Heart left ventricle (tissue), 16 donors: ENCODE results near the gene BRF1. TPM values are rescaled to one million over a fixed set of nuclear protein-coding genes. Genes with fewer than 3 reads are reported as not detected.

Source experiments
- ATAC-seq, 4 donors: fragments of 200-7000 bp; cut with Tn5 transposase; one replicate each; pipeline ENCODE4 v1.9.1; 2020 to 2022; ENCODE audit warnings: moderate library complexity in 4 of 4, mild to moderate bottlenecking in 3 of 4, moderate number of reproducible peaks in 1 of 4
- DNase-seq, 5 donors: peaks; one replicate each; pipeline ENCODE4 v3.0.0-alpha.2; 2020
- H3K27ac ChIP-seq, 12 donors: fragments of 200-600 bp; sonication (generic) in 4 of 12; one replicate each; pipeline versions ENCODE4 v1.5.0 to v1.8.0; 2016 to 2022; ENCODE audit warnings: mild to moderate bottlenecking in 2 of 12
- H3K27me3 ChIP-seq, 9 donors: fragments of 200-600 bp; sonication (generic) in 2 of 9; one replicate each; pipeline versions ENCODE4 v1.5.1 to v1.8.0; 2016 to 2022; ENCODE audit warnings: mild to moderate bottlenecking in 3 of 9
- H3K36me3 ChIP-seq, 9 donors: fragments of 200-600 bp; sonication (generic) in 2 of 9; one replicate each; pipeline versions ENCODE4 v1.5.0 to v1.8.0; 2018 to 2022; ENCODE audit warnings: mild to moderate bottlenecking in 2 of 9
- H3K4me1 ChIP-seq, 12 donors: fragments of 200-600 bp; sonication (generic) in 4 of 12; one replicate each; pipeline versions ENCODE4 v1.5.0 to v1.8.0; 2016 to 2022; ENCODE audit warnings: mild to moderate bottlenecking in 3 of 12
- H3K4me3 ChIP-seq, 12 donors: fragments of 200-600 bp; sonication (generic) in 4 of 12; one replicate each; pipeline versions ENCODE4 v1.5.0 to v1.8.0; 2017 to 2022; ENCODE audit warnings: mild to moderate bottlenecking in 9 of 12, moderate library complexity in 4 of 12
- H3K9me3 ChIP-seq, 12 donors: fragments of 200-600 bp; sonication (generic) in 4 of 12; one replicate each; pipeline versions ENCODE4 v1.5.0 to v1.8.0; 2016 to 2022; ENCODE audit warnings: mild to moderate bottlenecking in 1 of 12
- CTCF ChIP-seq, 12 donors: fragments of 200-600 bp; sonication (generic) in 4 of 12; IDR thresholded peaks; one replicate each; pipeline versions ENCODE4 v1.5.0 to v1.8.0; 2018 to 2022; ENCODE audit warnings: antibody characterized with exemption in 12 of 12, mild to moderate bottlenecking in 5 of 12
- POLR2A ChIP-seq, 2 donors: fragments of 450-650 bp; IDR thresholded peaks; one replicate each; pipeline ENCODE4 v1.6.1; 2017; ENCODE audit warnings: antibody characterized with exemption in 2 of 2, mild to moderate bottlenecking in 2 of 2, moderate library complexity in 2 of 2
- WGBS, 4 donors: extraction: QIAGEN DNeasy Blood & Tissue Kit in 2 of 4; methylation state at CpG; one replicate each; pipeline versions ENCODE4 v1.1.5 to v1.1.7; 2013 to 2018; 5-methylcytosine and 5-hydroxymethylcytosine counted together
- intact Hi-C, 10 donors: fragments of 100-400 bp; cut with DNase I; formaldehyde crosslinking; loops; one replicate each; pipeline versions ENCODE4 v1.11.1 to v1.14.2; 2022
- polyA plus RNA-seq, 2 donors: library from polyadenylated mRNA; stranded (reverse); fragments of 200-250 nt; gene quantifications; one replicate each; pipeline ENCODE4 v1.2.3, GENCODE V29; 2013
- total RNA-seq, 9 donors: library from RNA; depleted of rRNA in 2 of 9; stranded (reverse); fragments of >200 nt in 2 of 9; fragmentation: NEBNext Ultra II Directional in 3 of 9; extraction: Animal tissue kit (Norgen Biotek cat#: 25700) in 3 of 9; gene quantifications; one replicate each; pipeline versions ENCODE4 v1.1.0 to v1.2.4, GENCODE V29; 2016 to 2023
- donor health status: ischemic (EF 13 %, LVEDD 7.1; RV severe dilation, severe dysfunction).
- donor health status: healthy with polysubstance abuse.
- donor health status: DM: no; HTN: yes; CAD: no.
- donor health status: DM: no; HTN: no; CAD: no.
- donor health status: ischemic (EF 25% LVEDD 6.9; RV normal size, moderate dysfunction).
- donor health status: ischemic (EF 25% LVEDD 5.7; RV mildly dilated, moderate dysfunction).
- donor health status: healthy.
- donor health status: DM: yes; HTN: yes; CAD: no.
- donor health status: ischemic (EF 35%, LVEDD 5.7; RV mildly dilated, moderate dysfunction).
- donor health status: nonischemic (EF 11% LVEDD 7.7; RV severe dilation, severe dysfunction).
- donor health status: DM: yes; HTN: yes; CAD: no.
- donor health status: PGD.
- donor health status: ischemic (EF 29% LVEDD 5.4; RV normal size, mild dysfunction).
- donor health status: nonischemic (EF 23%, LVEDD 6.1; RV moderate dilation, normal function).

The BRF1 gene
- total and polyA plus RNA-seq, 11 donors: 13.3 to 25.3 (median 18.7) TPM

GRCh38 chr14:105195522-105196264 lies 105.1 kb downstream of the BRF1 start:
- Histone ChIP-seq H3K4me1 (peaks cover 10 to 86% (median 61%) of the 10 kb centered on the region in 12 donors), H3K27me3 (peaks cover 0 to 80% (median 35%) of the 10 kb centered on the region in 9 donors)
- ATAC-seq: no peak

GRCh38 chr14:105195051-105195450 lies 105.8 kb downstream of the BRF1 start:
- no peak for ATAC-seq
- H3K4me1 ChIP-seq: peaks cover 10 to 79% (median 61%) of the 10 kb centered on the region in 12 donors
- no peak overlapping the region for H3K4me3 ChIP-seq
- H3K9me3 ChIP-seq: no peaks in the 10 kb centered on the region
- H3K36me3 ChIP-seq: no peaks in the 10 kb centered on the region
- H3K27ac ChIP-seq: peak overlapping the region; percentile 70 to 97 (median 86)
- H3K27me3 ChIP-seq: peaks cover 0 to 77% (median 35%) of the 10 kb centered on the region in 9 donors
- intact Hi-C loops: loop anchor here in 1 of 10 donors (5.0 kb wide), 1 partner anchor 43 kb away; no protein-coding TSS in a partner anchor
- TF ChIP-seq POLR2A (IDR thresholded peaks at IDR 0.05): no peak
- 66 to 73% (median 70%) methylated on average over 5 to 10 of the region's 10 CpGs for WGBS, 4 donors
- DNase-seq: no peak

More at GRCh38 chr14:105195522-105196264, 105.1 kb downstream of the BRF1 start:
- intact Hi-C loops: loop anchor here in 2 of 10 donors (2.0 to 5.0 kb wide), 3 partner anchors 27 to 279 kb away; partner anchors contain the start of genes CRIP2 (in 1 of the 2) and JAG2 (in 1 of the 2)
- no peak for DNase-seq
- 24 to 39% (median 32%) methylated on average over 16 to 25 of the region's 25 CpGs for WGBS, 4 donors
- Histone ChIP-seq H3K27ac (peak overlapping the region; percentile 70 to 97 (median 86)), H3K9me3 (no peaks in the 10 kb centered on the region), H3K4me3 (peak overlapping the region in 5 of 12 donors; percentile 18 to 36 (median 35)), H3K36me3 (no peaks in the 10 kb centered on the region)
- no peak for TF ChIP-seq POLR2A (IDR thresholded peaks at IDR 0.05)
- TF ChIP-seq CTCF (IDR thresholded peaks at IDR 0.05): no peak

- Histone ChIP-seq H3K27ac (peak overlapping the region; percentile 55 to 97 (median 86)), H3K27me3 (peaks cover 0 to 72% (median 35%) of the 10 kb centered on the region in 9 donors), H3K4me3 (no peak overlapping the region), H3K36me3 (no peaks in the 10 kb centered on the region), H3K9me3 (no peaks in the 10 kb centered on the region), H3K4me1 (peaks cover 10 to 70% (median 56%) of the 10 kb centered on the region in 12 donors)
- 31 to 48% (median 43%) methylated on average over 15 to 17 of the region's 17 CpGs for WGBS, 4 donors
- no peak for DNase-seq
- intact Hi-C loops: no loop called here
- TF ChIP-seq CTCF (IDR thresholded peaks at IDR 0.05) (no peak), POLR2A (IDR thresholded peaks at IDR 0.05) (no peak)
- ATAC-seq: no peak
These were observed 106.7 kb downstream of the BRF1 start for GRCh38 chr14:105193916-105194782.

GRCh38 chr14:105192866-105193731 lies 107.7 kb downstream of the BRF1 start:
- peaks cover 0 to 69% (median 31%) of the 10 kb centered on the region in 9 donors for H3K27me3 ChIP-seq

More at GRCh38 chr14:105192866-105193731, 107.7 kb downstream of the BRF1 start:
- no peak for TF ChIP-seq POLR2A (IDR thresholded peaks at IDR 0.05)
- no peak for TF ChIP-seq CTCF (IDR thresholded peaks at IDR 0.05)
- Histone ChIP-seq H3K36me3 (no peaks in the 10 kb centered on the region), H3K9me3 (peaks cover 0 to 6% (median 0%) of the 10 kb centered on the region in 12 donors), H3K4me3 (no peak overlapping the region), H3K4me1 (peaks cover 10 to 61% (median 47%) of the 10 kb centered on the region in 12 donors), H3K27ac (peak overlapping the region; percentile 55 to 97 (median 86))
- 43 to 77% (median 47%) methylated on average over 2 to 29 of the region's 29 CpGs for WGBS, 4 donors
- intact Hi-C loops: no loop called here
- ATAC-seq (peak; percentile 10 to 40 (median 36)), DNase-seq (peak in 3 of 5 donors; percentile 58 to 76 (median 68))
